Measurements from ENCODE around the gene ARMH2. TPM values are rescaled to one million over a fixed set of nuclear protein-coding genes. Genes with fewer than 3 reads are reported as not detected.

Gene ARMH2
- total RNA-seq, result not detected in 2 replicates

DNA sequence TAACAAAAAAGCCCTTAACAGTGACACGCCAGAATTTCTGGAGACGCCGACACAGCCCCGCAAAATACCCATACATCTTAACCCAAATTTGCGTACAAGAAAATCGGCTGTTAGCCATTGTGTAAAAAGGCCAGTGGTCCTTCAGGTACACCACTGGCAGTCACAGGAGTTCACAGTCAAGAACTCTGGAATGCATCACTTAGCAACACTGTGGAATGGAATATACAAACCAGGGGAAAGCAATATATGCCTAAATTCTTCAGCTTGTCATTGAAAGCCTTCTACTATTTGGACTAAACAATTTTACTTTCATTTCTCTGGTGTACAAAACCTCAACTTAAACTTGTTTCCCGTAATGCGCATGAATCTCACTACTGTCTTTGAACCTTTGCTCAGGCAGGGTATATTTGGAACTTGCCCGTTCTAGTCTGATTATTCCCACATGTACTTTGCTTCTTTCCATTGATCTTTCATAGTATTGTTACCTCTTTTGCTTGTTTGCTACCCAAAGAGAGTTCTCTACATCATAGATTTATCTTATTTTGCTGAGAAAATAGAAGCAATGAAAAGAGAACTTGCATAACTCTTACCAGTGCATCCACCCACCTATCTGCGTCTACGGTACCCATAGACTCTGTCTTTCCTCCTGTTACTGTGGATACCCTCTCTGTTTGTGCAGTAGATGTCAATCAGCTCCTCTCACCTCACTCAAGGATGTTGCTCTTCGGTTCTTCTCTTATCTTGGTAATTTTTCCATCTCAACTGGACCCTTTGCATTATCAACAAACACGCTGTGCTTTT is at the start of gene ARMH2:
Gene ARMH2, minus strand, starts transcription at position 178 of the 801 bp plus-strand sequence. Its CDS starts 60 bp downstream, at position 118.

DNA sequence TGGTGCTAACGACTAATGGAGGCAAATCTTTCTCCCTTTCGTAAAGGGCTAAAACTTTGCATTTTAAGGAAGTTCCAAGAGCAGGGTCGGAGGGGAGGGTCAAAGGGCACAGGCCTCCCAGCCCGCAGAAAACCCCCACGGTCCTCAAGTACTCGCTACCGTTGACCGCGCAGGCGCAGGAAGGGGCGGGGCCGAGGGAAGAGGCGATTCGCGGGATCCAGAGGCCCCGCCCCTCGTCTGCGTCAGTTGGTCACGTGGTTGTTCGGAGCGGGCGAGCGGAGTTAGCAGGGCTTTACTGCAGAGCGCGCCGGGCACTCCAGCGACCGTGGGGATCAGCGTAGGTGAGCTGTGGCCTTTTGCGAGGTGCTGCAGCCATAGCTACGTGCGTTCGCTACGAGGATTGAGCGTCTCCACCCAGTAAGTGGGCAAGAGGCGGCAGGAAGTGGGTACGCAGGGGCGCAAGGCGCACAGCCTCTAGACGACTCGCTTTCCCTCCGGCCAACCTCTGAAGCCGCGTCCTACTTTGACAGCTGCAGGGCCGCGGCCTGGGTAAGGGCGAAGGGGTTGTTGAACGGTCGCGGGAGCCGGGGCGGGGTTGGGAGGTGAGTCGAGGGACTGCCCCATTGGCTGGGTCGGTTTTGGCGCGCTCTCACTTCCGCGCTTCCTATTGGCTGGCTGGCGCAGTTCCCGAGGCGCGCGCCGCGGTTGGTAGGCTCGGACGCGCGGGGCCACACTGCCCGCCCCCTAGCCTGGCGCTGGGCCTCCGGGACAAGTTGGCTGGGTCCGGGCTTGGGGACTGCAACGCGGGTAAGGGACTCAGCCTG is 23.8 kb downstream of the ARMH2 start, which contains the start of gene GMNN:
Gene GMNN, plus strand, starts transcription at position 242 of the 824 bp plus-strand sequence. CDS start 2,310 bp downstream, outside the sequence.

Other genes starting within 250 kb of the ARMH2 start
- gene KIAA0319, start 152.7 kb downstream of the ARMH2 start, total RNA-seq, result under 0.01 TPM in 1 of 2 replicates, not detected in the other
- 17.6 and 23.8 TPM in 2 replicates for gene TDP2, start 132.0 kb downstream of the ARMH2 start, total RNA-seq
- gene ACOT13, start 131.8 kb downstream of the ARMH2 start, total RNA-seq, result 5.2 and 5.8 TPM in 2 replicates
- gene C6orf62, start 79.8 kb downstream of the ARMH2 start, total RNA-seq, result 123 and 200 TPM in 2 replicates
- 14.0 and 28.7 TPM in 2 replicates for gene GMNN, start 24.0 kb downstream of the ARMH2 start, total RNA-seq
- gene RIPOR2, start 137.0 kb upstream of the ARMH2 start, total RNA-seq, result under 0.01 and 0.10 TPM in 2 replicates

Measured in vein endothelial cell (primary cell).